ENCODE data around the gene PRSS23. TPM values are rescaled to one million over a fixed set of nuclear protein-coding genes. Genes with fewer than 3 reads are reported as not detected.

PRSS23 gene
- total RNA-seq, 1 donor: 8.3 TPM

- peaks cover 38% of the 10 kb centered on the region for H3K27me3 ChIP-seq (ENCODE audit: insufficient read depth, low read length)
- no peaks in the 10 kb centered on the region for H3K9me3 ChIP-seq (ENCODE audit: low read depth, low read length)
- peaks cover 16% of the 10 kb centered on the region for H3K4me1 ChIP-seq (ENCODE audit: insufficient read depth, low read length)
- no peak overlapping the region for H3K4me3 ChIP-seq (ENCODE audit: low read length)
Measured at GRCh38 chr11:86801364-86801763, 1.0 kb downstream of the PRSS23 start.

- Histone ChIP-seq H3K4me1 (ENCODE audit: insufficient read depth, low read length) (peaks cover 17% of the 10 kb centered on the region), H3K9me3 (ENCODE audit: low read depth, low read length) (no peaks in the 10 kb centered on the region)
Measured at GRCh38 chr11:86802146-86802545, 1.8 kb downstream of the PRSS23 start.

GRCh38 chr11:86802601-86803051 lies 2.3 kb downstream of the PRSS23 start:
- Histone ChIP-seq H3K4me3 (ENCODE audit: low read length) (no peak overlapping the region), H3K4me1 (ENCODE audit: insufficient read depth, low read length) (peaks cover 21% of the 10 kb centered on the region), H3K27me3 (ENCODE audit: insufficient read depth, low read length) (peaks cover 38% of the 10 kb centered on the region), H3K9me3 (ENCODE audit: low read depth, low read length) (no peaks in the 10 kb centered on the region)

More at GRCh38 chr11:86802146-86802545, 1.8 kb downstream of the PRSS23 start:
- Histone ChIP-seq H3K27me3 (ENCODE audit: insufficient read depth, low read length) (peaks cover 38% of the 10 kb centered on the region), H3K4me3 (ENCODE audit: low read length) (no peak overlapping the region)

GRCh38 chr11:86803136-86804045 lies 3.0 kb downstream of the PRSS23 start:
- Histone ChIP-seq H3K4me1 (ENCODE audit: insufficient read depth, low read length) (peaks cover 21% of the 10 kb centered on the region), H3K27me3 (ENCODE audit: insufficient read depth, low read length) (peaks cover 35% of the 10 kb centered on the region), H3K4me3 (ENCODE audit: low read length) (no peak overlapping the region), H3K9me3 (ENCODE audit: low read depth, low read length) (no peaks in the 10 kb centered on the region)

- Histone ChIP-seq H3K9me3 (ENCODE audit: low read depth, low read length) (no peaks in the 10 kb centered on the region), H3K4me1 (ENCODE audit: insufficient read depth, low read length) (peaks cover 18% of the 10 kb centered on the region), H3K27me3 (ENCODE audit: insufficient read depth, low read length) (peaks cover 27% of the 10 kb centered on the region), H3K4me3 (ENCODE audit: low read length) (no peak overlapping the region)
Measured at GRCh38 chr11:86804951-86805350, 4.6 kb downstream of the PRSS23 start.

GRCh38 chr11:86805873-86806310 lies 5.5 kb downstream of the PRSS23 start:
- H3K4me3 ChIP-seq (ENCODE audit: low read length): no peak overlapping the region

GRCh38 chr11:86806903-86807302 lies 6.6 kb downstream of the PRSS23 start:
- no peaks in the 10 kb centered on the region for H3K9me3 ChIP-seq (ENCODE audit: low read depth, low read length)
- H3K4me1 ChIP-seq (ENCODE audit: insufficient read depth, low read length): peaks cover 17% of the 10 kb centered on the region
- H3K4me3 ChIP-seq (ENCODE audit: low read length): no peak overlapping the region
- H3K27me3 ChIP-seq (ENCODE audit: insufficient read depth, low read length): peaks cover 14% of the 10 kb centered on the region

More at GRCh38 chr11:86805873-86806310, 5.5 kb downstream of the PRSS23 start:
- peaks cover 17% of the 10 kb centered on the region for H3K4me1 ChIP-seq (ENCODE audit: insufficient read depth, low read length)
- H3K9me3 ChIP-seq (ENCODE audit: low read depth, low read length): no peaks in the 10 kb centered on the region
- H3K27me3 ChIP-seq (ENCODE audit: insufficient read depth, low read length): peaks cover 24% of the 10 kb centered on the region

GRCh38 chr11:86807360-86807759 lies 7.0 kb downstream of the PRSS23 start:
- Histone ChIP-seq H3K4me3 (ENCODE audit: low read length) (no peak overlapping the region), H3K27me3 (ENCODE audit: insufficient read depth, low read length) (peaks cover 9% of the 10 kb centered on the region), H3K4me1 (ENCODE audit: insufficient read depth, low read length) (peaks cover 17% of the 10 kb centered on the region), H3K9me3 (ENCODE audit: low read depth, low read length) (no peaks in the 10 kb centered on the region)

GRCh38 chr11:86809561-86809960 lies 9.2 kb downstream of the PRSS23 start:
- no peak overlapping the region for H3K4me3 ChIP-seq (ENCODE audit: low read length)
- H3K27me3 ChIP-seq (ENCODE audit: insufficient read depth, low read length): no peaks in the 10 kb centered on the region
- H3K9me3 ChIP-seq (ENCODE audit: low read depth, low read length): no peaks in the 10 kb centered on the region
- H3K4me1 ChIP-seq (ENCODE audit: insufficient read depth, low read length): peaks cover 17% of the 10 kb centered on the region

GRCh38 chr11:86810288-86810687 lies 9.9 kb downstream of the PRSS23 start:
- Histone ChIP-seq H3K27me3 (ENCODE audit: insufficient read depth, low read length) (no peaks in the 10 kb centered on the region), H3K4me1 (ENCODE audit: insufficient read depth, low read length) (peaks cover 12% of the 10 kb centered on the region), H3K9me3 (ENCODE audit: low read depth, low read length) (no peaks in the 10 kb centered on the region), H3K4me3 (ENCODE audit: low read length) (no peak overlapping the region)

GRCh38 chr11:86811637-86812321 lies 11.4 kb downstream of the PRSS23 start:
- Histone ChIP-seq H3K9me3 (ENCODE audit: low read depth, low read length) (no peaks in the 10 kb centered on the region), H3K4me1 (ENCODE audit: insufficient read depth, low read length) (peaks cover 5% of the 10 kb centered on the region), H3K27me3 (ENCODE audit: insufficient read depth, low read length) (no peaks in the 10 kb centered on the region), H3K4me3 (ENCODE audit: low read length) (no peak overlapping the region)

GRCh38 chr11:86812322-86812670 lies 12.0 kb downstream of the PRSS23 start:
- H3K4me3 ChIP-seq (ENCODE audit: low read length): no peak overlapping the region
- H3K9me3 ChIP-seq (ENCODE audit: low read depth, low read length): no peaks in the 10 kb centered on the region
- H3K4me1 ChIP-seq (ENCODE audit: insufficient read depth, low read length): peaks cover 2% of the 10 kb centered on the region
- H3K27me3 ChIP-seq (ENCODE audit: insufficient read depth, low read length): no peaks in the 10 kb centered on the region

GRCh38 chr11:86812981-86813380 lies 12.6 kb downstream of the PRSS23 start:
- no peaks in the 10 kb centered on the region for H3K27me3 ChIP-seq (ENCODE audit: insufficient read depth, low read length)
- no peaks in the 10 kb centered on the region for H3K4me1 ChIP-seq (ENCODE audit: insufficient read depth, low read length)
- no peak overlapping the region for H3K4me3 ChIP-seq (ENCODE audit: low read length)
- no peaks in the 10 kb centered on the region for H3K9me3 ChIP-seq (ENCODE audit: low read depth, low read length)

- Histone ChIP-seq H3K9me3 (ENCODE audit: low read depth, low read length) (no peaks in the 10 kb centered on the region), H3K27me3 (ENCODE audit: insufficient read depth, low read length) (no peaks in the 10 kb centered on the region), H3K4me1 (ENCODE audit: insufficient read depth, low read length) (no peaks in the 10 kb centered on the region), H3K4me3 (ENCODE audit: low read length) (no peak overlapping the region)
Measured at GRCh38 chr11:86814775-86815174, 14.4 kb downstream of the PRSS23 start.

GRCh38 chr11:86815726-86816125 lies 15.4 kb downstream of the PRSS23 start:
- no peaks in the 10 kb centered on the region for H3K27me3 ChIP-seq (ENCODE audit: insufficient read depth, low read length)
- no peak overlapping the region for H3K4me3 ChIP-seq (ENCODE audit: low read length)

More at GRCh38 chr11:86815726-86816125, 15.4 kb downstream of the PRSS23 start:
- no peaks in the 10 kb centered on the region for H3K9me3 ChIP-seq (ENCODE audit: low read depth, low read length)
- H3K4me1 ChIP-seq (ENCODE audit: insufficient read depth, low read length): no peaks in the 10 kb centered on the region
